Aorta (tissue), 5 donors: ENCODE results near the gene POMP. TPM values are rescaled to one million over a fixed set of nuclear protein-coding genes. Genes with fewer than 3 reads are reported as not detected.
"Not testable (repeated sequence)": the region's sequence is repeated elsewhere in the genome, so short reads cannot be mapped to it uniquely, and the experiment has no call there.

ENCODE experiments used
- ATAC-seq: fragments of 200-7000 bp; cut with Tn5 transposase; one replicate; pipeline ENCODE4 v1.9.1; 2022; ENCODE audit warnings: moderate library complexity; ENCODE audit not compliant: low FRiP score
- DNase-seq, 2 donors: peaks; one replicate each; pipeline ENCODE4 v3.0.0-alpha.2; 2020
- H3K27ac ChIP-seq, 2 donors: one replicate each; pipeline ENCODE4 v1.5.1; 2013; ENCODE audit warnings: low read length in 2 of 2, mild to moderate bottlenecking in 2 of 2, moderate library complexity in 2 of 2, control low read depth in 1 of 2, inconsistent platforms in 1 of 2, low read depth in 1 of 2
- H3K27me3 ChIP-seq, 2 donors: one replicate each; pipeline ENCODE4 v1.6.1; 2013; ENCODE audit warnings: control low read depth in 1 of 2, low read length in 1 of 2, mild to moderate bottlenecking in 1 of 2, moderate library complexity in 1 of 2; ENCODE audit not compliant: insufficient read depth in 2 of 2, control insufficient read depth in 1 of 2
- H3K36me3 ChIP-seq, 2 donors: one replicate each; pipeline ENCODE4 v1.6.1; 2013; ENCODE audit warnings: control low read depth in 1 of 2, low read length in 1 of 2, mild to moderate bottlenecking in 1 of 2; ENCODE audit not compliant: insufficient read depth in 2 of 2, control insufficient read depth in 1 of 2
- H3K4me1 ChIP-seq, 2 donors: one replicate each; pipeline ENCODE4 v1.6.1; 2013; ENCODE audit warnings: low read length in 2 of 2, control low read depth in 1 of 2, mild to moderate bottlenecking in 1 of 2, moderate library complexity in 1 of 2; ENCODE audit not compliant: insufficient read depth in 2 of 2, control insufficient read depth in 1 of 2
- H3K4me3 ChIP-seq, 2 donors: one replicate each; pipeline ENCODE4 v1.5.1; 2013; ENCODE audit warnings: low read length in 2 of 2, control low read depth in 1 of 2, mild to moderate bottlenecking in 1 of 2
- H3K9me3 ChIP-seq: one replicate; pipeline ENCODE4 v1.6.1; 2013; ENCODE audit warnings: mild to moderate bottlenecking, low read length; ENCODE audit not compliant: control insufficient read depth
- WGBS, 2 donors: extraction: QIAGEN DNeasy Blood & Tissue Kit; methylation state at CpG; one replicate each; pipeline ENCODE4 v1.1.7; 2013; 5-methylcytosine and 5-hydroxymethylcytosine counted together
- intact Hi-C, 2 donors: fragments of 100-400 bp; cut with DNase I; formaldehyde crosslinking; loops; one replicate each; pipeline versions ENCODE4 v1.14.2 to v1.15.0; 2022
- polyA plus RNA-seq, 2 donors: library from polyadenylated mRNA; stranded (reverse); fragments of 200-250 nt; gene quantifications; one replicate each; pipeline ENCODE4 v1.2.3, GENCODE V29; 2013
- total RNA-seq, 2 donors: library from RNA; stranded (reverse); fragmentation: NEBNext Ultra II Directional; extraction: Animal tissue kit (Norgen Biotek cat#: 25700); gene quantifications; one replicate each; pipeline ENCODE4 v1.2.1, GENCODE V29; 2021
- donor health status: healthy with polysubstance abuse.
- donor health status: Bipolar disorder and iron deficiency.
- donor health status: DM: no; HTN: no; CAD: no.
- donor health status: DM: no; HTN: no; CAD: no.
- donor health status: DM: yes; HTN: yes; CAD: no.

The POMP gene
- total and polyA plus RNA-seq, 4 donors: 46.7 to 110 (median 64.4) TPM

DNA sequence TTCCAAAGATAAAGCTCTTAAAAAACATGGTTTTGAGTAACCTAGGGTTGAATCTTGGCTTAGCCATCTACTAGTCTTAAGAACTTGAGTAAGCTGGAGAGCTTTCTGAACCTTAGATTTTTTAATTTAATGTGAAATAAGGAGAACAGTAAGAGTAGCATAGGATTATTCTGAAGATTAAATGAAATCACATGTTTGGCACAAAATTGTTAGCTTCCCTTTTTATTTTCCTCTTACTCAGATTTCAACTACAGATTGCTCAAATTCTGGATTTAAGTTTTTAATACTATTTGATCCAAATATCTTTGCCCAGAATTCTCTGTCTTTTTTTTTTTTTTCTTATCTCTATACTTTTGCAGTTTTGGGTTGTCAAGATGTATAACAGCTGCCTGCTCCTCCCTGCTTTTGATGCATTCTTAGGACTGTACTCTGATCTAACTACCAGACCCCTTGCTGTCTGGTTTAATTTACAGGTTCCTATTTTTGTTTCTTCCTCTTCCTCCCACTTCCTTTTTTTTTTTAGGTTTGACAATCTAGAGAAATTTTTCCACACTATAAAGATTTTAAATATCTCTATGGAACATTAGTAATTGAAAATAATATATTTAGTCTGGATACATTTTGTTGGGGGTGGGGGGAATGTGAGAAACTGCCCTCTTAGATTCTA is 12.3 kb downstream of the POMP start:
- intact Hi-C loops: loop anchor here in 1 of 2 donors (10.0 kb wide), 1 partner anchor 124 kb away; no protein-coding TSS in a partner anchor
- DNase-seq (no peak), ATAC-seq (no peak)
- Histone ChIP-seq H3K4me3 (no peak overlapping the region), H3K4me1 (no peaks in the 10 kb centered on the region), H3K27me3 (no peaks in the 10 kb centered on the region), H3K9me3 (no peaks in the 10 kb centered on the region), H3K36me3 (peaks cover 5% of the 10 kb centered on the region in 2 donors), H3K27ac (no peak overlapping the region)

DNA sequence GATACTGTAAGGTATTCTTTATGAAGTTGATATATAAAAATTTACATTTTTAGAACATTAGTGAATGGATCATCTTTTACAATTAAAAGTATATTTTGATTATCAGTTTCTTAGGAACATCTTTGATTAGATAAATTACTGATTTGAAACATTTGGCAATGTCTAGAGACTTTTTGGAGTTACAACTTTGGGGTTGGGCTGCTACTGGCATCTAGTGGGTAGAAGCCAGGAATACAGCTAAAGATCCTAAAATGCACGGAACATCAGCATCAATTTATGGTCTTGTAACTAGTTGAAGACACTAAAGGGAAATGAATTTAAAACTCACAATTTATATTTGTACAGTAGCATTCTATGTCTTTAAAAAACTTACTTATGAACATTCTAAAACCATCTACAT is 19.9 kb downstream of the POMP start:
- Histone ChIP-seq H3K27me3 (no peaks in the 10 kb centered on the region), H3K27ac (no peak overlapping the region), H3K4me1 (no peaks in the 10 kb centered on the region), H3K9me3 (no peaks in the 10 kb centered on the region), H3K36me3 (peaks cover 2% of the 10 kb centered on the region in 2 donors), H3K4me3 (no peak overlapping the region)
- intact Hi-C loops: loop anchor here (5.0 to 10.0 kb wide), 2 partner anchors 116 to 118 kb away; no protein-coding TSS in a partner anchor
- no peak for DNase-seq
- WGBS, 2 donors: 68 to 70% methylated on average over 1 of the region's 1 CpG
- ATAC-seq: no peak

- no peak for ATAC-seq
Measured at GRCh38 chr13:28679628-28680027, 20.7 kb downstream of the POMP start.

DNA sequence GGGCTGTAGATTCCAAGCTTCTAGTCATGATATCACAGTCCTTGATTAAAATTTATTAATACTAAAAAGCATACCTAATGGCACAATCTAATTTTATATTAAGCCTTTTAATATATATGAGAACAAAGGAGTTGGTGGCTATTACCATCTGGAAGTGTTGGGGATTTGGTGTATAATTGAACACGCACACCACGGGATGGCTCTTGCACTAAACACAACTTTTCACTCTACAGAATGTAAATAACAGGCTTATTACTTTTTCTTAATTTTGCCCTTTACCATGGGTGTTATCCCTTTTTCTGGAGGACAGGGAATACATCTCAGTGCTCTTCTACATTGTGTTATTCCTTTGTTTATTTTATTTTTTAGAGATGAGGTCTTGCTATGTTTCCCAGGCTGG is 21.6 kb downstream of the POMP start:
- Histone ChIP-seq H3K4me3 (no peak overlapping the region), H3K36me3 (peaks cover 0 to 2% of the 10 kb centered on the region in 2 donors), H3K4me1 (no peaks in the 10 kb centered on the region), H3K9me3 (no peaks in the 10 kb centered on the region), H3K27me3 (no peaks in the 10 kb centered on the region), H3K27ac (no peak overlapping the region)
- WGBS, 2 donors: 77 to 91% methylated on average over 2 of the region's 2 CpGs
- DNase-seq (no peak), ATAC-seq (no peak)
- intact Hi-C loops: loop anchor here in 1 of 2 donors (10.0 kb wide), 1 partner anchor 684 kb away; no protein-coding TSS in a partner anchor

More at GRCh38 chr13:28679628-28680027, 20.7 kb downstream of the POMP start:
- no peak overlapping the region for H3K27ac ChIP-seq
- intact Hi-C loops: loop anchor here (5.0 to 10.0 kb wide), 3 partner anchors 115 to 685 kb away; no protein-coding TSS in a partner anchor
- no peaks in the 10 kb centered on the region for H3K27me3 ChIP-seq
- H3K36me3 ChIP-seq: peaks cover 2% of the 10 kb centered on the region in 2 donors
- no peaks in the 10 kb centered on the region for H3K9me3 ChIP-seq
- 82% methylated on average over 1 of the region's 1 CpG for WGBS, 2 donors
- no peak for DNase-seq
- H3K4me3 ChIP-seq: no peak overlapping the region
- H3K4me1 ChIP-seq: no peaks in the 10 kb centered on the region

- not testable (repeated sequence) for DNase-seq, H3K27ac ChIP-seq, H3K4me3 ChIP-seq, H3K4me1 ChIP-seq, H3K27me3 ChIP-seq, ATAC-seq, H3K9me3 ChIP-seq, H3K36me3 ChIP-seq
- intact Hi-C loops: loop anchor here in 1 of 2 donors (10.0 kb wide), 1 partner anchor 682 kb away; no protein-coding TSS in a partner anchor
- WGBS, 2 donors: 89% methylated on average over 8 of the region's 8 CpGs
Measured at GRCh38 chr13:28683169-28683568, 24.2 kb downstream of the POMP start.

- DNase-seq (no peak), ATAC-seq (peak; percentile 36)
- H3K27ac ChIP-seq: no peak overlapping the region
- no peaks in the 10 kb centered on the region for H3K36me3 ChIP-seq
- no peaks in the 10 kb centered on the region for H3K4me1 ChIP-seq
- no peak overlapping the region for H3K4me3 ChIP-seq
- 39 to 46% methylated on average over 7 of the region's 7 CpGs for WGBS, 2 donors
- no peaks in the 10 kb centered on the region for H3K27me3 ChIP-seq
- no peaks in the 10 kb centered on the region for H3K9me3 ChIP-seq
- intact Hi-C loops: loop anchor here in 1 of 2 donors (10.0 kb wide), 1 partner anchor 681 kb away; no protein-coding TSS in a partner anchor
Measured at GRCh38 chr13:28684257-28684656, 25.3 kb downstream of the POMP start.

GRCh38 chr13:28685114-28685513 is 26.2 kb downstream of the POMP start:
- H3K9me3 ChIP-seq: no peaks in the 10 kb centered on the region
- intact Hi-C loops: loop anchor here in 1 of 2 donors (10.0 kb wide), 1 partner anchor 680 kb away; no protein-coding TSS in a partner anchor
- H3K4me1 ChIP-seq: no peaks in the 10 kb centered on the region
- H3K27ac ChIP-seq: no peak overlapping the region
- WGBS, 2 donors: 85 to 92% methylated on average over 12 of the region's 12 CpGs
- DNase-seq (no peak), ATAC-seq (no peak)
- no peaks in the 10 kb centered on the region for H3K27me3 ChIP-seq
- H3K4me3 ChIP-seq: no peak overlapping the region
- H3K36me3 ChIP-seq: no peaks in the 10 kb centered on the region

DNA sequence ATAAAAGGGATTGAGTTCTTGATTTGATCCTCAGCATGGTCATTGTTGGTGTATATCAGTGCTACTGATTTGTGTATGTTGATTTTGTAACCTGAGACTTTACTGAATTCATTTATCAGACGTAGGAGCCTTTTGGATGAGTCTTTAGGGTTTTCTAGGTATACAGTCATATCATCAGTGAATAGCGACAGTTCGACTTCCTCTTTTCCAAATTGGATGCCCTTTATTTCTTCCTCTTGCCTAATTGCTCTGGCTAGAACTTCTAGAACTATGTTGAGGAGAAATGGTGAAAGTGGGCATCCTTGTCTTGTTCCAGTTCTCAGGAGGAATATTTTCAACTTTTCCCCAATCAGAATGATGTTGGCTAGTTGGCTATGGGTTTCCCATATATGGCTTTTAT is 27.0 kb downstream of the POMP start:
- H3K4me3 ChIP-seq: no peak overlapping the region
- H3K27ac ChIP-seq: no peak overlapping the region
- ATAC-seq (no peak), DNase-seq (no peak)
- no peaks in the 10 kb centered on the region for H3K9me3 ChIP-seq
- no peaks in the 10 kb centered on the region for H3K4me1 ChIP-seq
- intact Hi-C loops: loop anchor here in 1 of 2 donors (10.0 kb wide), 1 partner anchor 679 kb away; no protein-coding TSS in a partner anchor
- H3K36me3 ChIP-seq: no peaks in the 10 kb centered on the region
- WGBS, 2 donors: 77% methylated on average over 3 of the region's 3 CpGs
- no peaks in the 10 kb centered on the region for H3K27me3 ChIP-seq
